Pancreas (tissue), 10 donors: Measurements from ENCODE around the gene MYH9. TPM values are rescaled to one million over a fixed set of nuclear protein-coding genes. Genes with fewer than 3 reads are reported as not detected.

Source experiments
- ATAC-seq, 4 donors: fragments of 200-7000 bp; cut with Tn5 transposase; one replicate each; pipeline versions ENCODE4 v1.8.0 to v1.9.1; 2020; ENCODE audit warnings: mild to moderate bottlenecking in 4 of 4, moderate library complexity in 4 of 4
- DNase-seq, 6 donors: peaks; one replicate each; pipeline ENCODE4 v3.0.0-alpha.2; 2020
- FAIRE-seq: peaks from 2 replicates; lab custom pipeline; 2012; peaks lifted over from hg19 to GRCh38; lab: Jason Lieb, UNC
- H3K27ac ChIP-seq, 4 donors: fragments of 200-600 bp; sonication (generic); 1 replicate in 3 of 4; 2 replicates in 1 of 4; pipeline versions ENCODE4 v1.5.0 to v1.8.0; 2020
- H3K27me3 ChIP-seq, 4 donors: fragments of 200-600 bp; one replicate each; pipeline ENCODE4 v1.8.0; 2021
- H3K36me3 ChIP-seq, 3 donors: fragments of 200-600 bp; sonication (generic) in 1 of 3; one replicate each; pipeline versions ENCODE4 v1.5.0 to v1.8.0; 2020 to 2021
- H3K4me1 ChIP-seq, 3 donors: fragments of 200-600 bp; one replicate each; pipeline ENCODE4 v1.8.0; 2021
- H3K4me3 ChIP-seq, 4 donors: fragments of 200-600 bp; sonication (generic) in 2 of 4; one replicate each; pipeline versions ENCODE4 v1.5.0 to v1.8.0; 2020 to 2021
- H3K9me3 ChIP-seq, 4 donors: fragments of 200-600 bp; one replicate each; pipeline ENCODE4 v1.8.0; 2021
- CTCF ChIP-seq, 4 donors: fragments of 200-600 bp; sonication (generic) in 3 of 4; IDR thresholded peaks; one replicate each; pipeline versions ENCODE4 v1.5.0 to v1.8.0; 2021; ENCODE audit warnings: antibody characterized with exemption in 4 of 4
- WGBS, 2 donors: extraction: QIAGEN DNeasy Blood & Tissue Kit; methylation state at CpG; one replicate each; pipeline ENCODE4 v1.1.7; 2013; 5-methylcytosine and 5-hydroxymethylcytosine counted together
- intact Hi-C, 3 donors: fragments of 100-400 bp; cut with DNase I; formaldehyde crosslinking; loops; one replicate each; pipeline versions ENCODE4 v1.11.1 to v1.14.2; 2022
- polyA plus RNA-seq, 2 donors: library from polyadenylated mRNA; stranded (reverse); fragments of 200-250 nt; gene quantifications; one replicate each; pipeline ENCODE4 v1.2.3, GENCODE V29; 2013
- total RNA-seq, 6 donors: library from RNA; stranded (reverse); fragmentation: NEBNext Ultra II Directional in 4 of 6; extraction: Animal tissue kit (Norgen Biotek cat#: 25700) in 4 of 6; gene quantifications; one replicate each; pipeline versions ENCODE4 v1.2.1 to v1.2.4, GENCODE V29; 2021 to 2023
- donor health status: healthy with polysubstance abuse.
- donor health status: DM: no; HTN: no; CAD: no; lungs with moderate emphysema.
- donor health status: DM: no; HTN: no; CAD: no.
- donor health status: control.
- donor health status: control.
- donor health status: Bipolar disorder and iron deficiency.
- donor health status: DM: yes; HTN: yes; CAD: no.
- donor health status: DM: no; HTN: no; CAD: no.
- donor health status: DM: no; HTN: no; CAD: no.
- donor health status: DM: yes; HTN: yes; CAD: no.

Gene MYH9
- total and polyA plus RNA-seq, 8 donors = 80.9 to 554 (median 376) TPM

DNA sequence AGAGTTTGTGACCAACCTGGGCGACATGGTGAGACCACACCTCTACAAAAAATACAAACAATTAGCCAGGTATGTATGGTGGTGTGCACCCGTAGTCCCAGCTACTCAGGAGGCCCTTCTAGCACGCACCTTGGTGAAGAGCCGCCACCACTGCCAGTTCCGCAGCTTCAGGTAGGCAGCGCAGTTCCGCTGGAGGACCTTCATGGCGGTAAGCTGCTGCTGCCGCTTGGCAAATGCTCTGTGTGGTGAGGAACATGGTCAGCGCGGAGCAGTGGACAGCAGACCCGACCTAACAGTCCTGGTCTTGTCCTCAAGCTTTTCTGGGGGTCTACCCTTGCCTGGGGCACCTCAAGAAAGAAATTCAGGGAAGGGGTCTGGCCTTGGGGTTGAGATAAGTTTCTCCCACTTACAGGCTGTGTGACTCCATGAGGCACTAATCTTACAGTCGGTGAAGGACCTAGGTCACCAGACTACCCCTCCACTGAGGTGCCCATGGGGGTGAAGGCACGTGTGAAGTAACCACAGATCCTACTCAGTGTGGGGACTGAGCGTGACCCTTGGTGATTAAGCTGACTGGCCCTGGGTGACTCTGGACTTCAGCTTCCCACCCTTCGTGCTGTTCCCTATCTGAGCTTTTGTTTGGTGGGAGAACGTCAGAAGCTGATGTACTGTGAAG is 85.2 kb downstream of the MYH9 start:
- FAIRE-seq (no peak), ATAC-seq (no peak), DNase-seq (peak in 1 of 6 donors; percentile 50)
- no peak overlapping the region for H3K27ac ChIP-seq
- H3K27me3 ChIP-seq = no peaks in the 10 kb centered on the region
- no peaks in the 10 kb centered on the region for H3K4me1 ChIP-seq
- no peak overlapping the region for H3K4me3 ChIP-seq
- H3K36me3 ChIP-seq = peaks cover 22 to 100% (median 98%) of the 10 kb centered on the region in 3 donors
- H3K9me3 ChIP-seq = no peaks in the 10 kb centered on the region
- intact Hi-C loops = loop anchor here (5.0 to 10.0 kb wide), 3 partner anchors 165 to 172 kb away; no protein-coding TSS in a partner anchor
- no peak for TF ChIP-seq CTCF (IDR thresholded peaks at IDR 0.05)
- 91 to 92% methylated on average over 17 of the region's 17 CpGs for WGBS, 2 donors

GRCh38 chr22:36301851-36302250 is 85.9 kb downstream of the MYH9 start:
- 84 to 85% methylated on average over 8 of the region's 8 CpGs for WGBS, 2 donors
- H3K27ac ChIP-seq = no peak overlapping the region
- no peak for ATAC-seq

GRCh38 chr22:36301384-36301828 is 86.4 kb downstream of the MYH9 start:
- Histone ChIP-seq H3K9me3 (no peaks in the 10 kb centered on the region), H3K27ac (no peak overlapping the region), H3K36me3 (peaks cover 22 to 100% (median 98%) of the 10 kb centered on the region in 3 donors), H3K4me1 (no peaks in the 10 kb centered on the region), H3K27me3 (no peaks in the 10 kb centered on the region), H3K4me3 (no peak overlapping the region)
- DNase-seq = peak; percentile 55 to 92 (median 82)
- no peak for FAIRE-seq
- intact Hi-C loops = loop anchor here (5.0 to 10.0 kb wide), 3 partner anchors 166 to 173 kb away; no protein-coding TSS in a partner anchor
- TF ChIP-seq CTCF (IDR thresholded peaks at IDR 0.05) = peak; percentile 89 to 96 (median 92)
- WGBS, 2 donors = 27 to 29% methylated on average over 13 of the region's 13 CpGs
- ATAC-seq = peak; percentile 61 to 86 (median 84)

More at GRCh38 chr22:36301851-36302250, 85.9 kb downstream of the MYH9 start:
- H3K4me1 ChIP-seq = no peaks in the 10 kb centered on the region
- FAIRE-seq (no peak), DNase-seq (no peak)
- TF ChIP-seq CTCF (IDR thresholded peaks at IDR 0.05) = no peak
- intact Hi-C loops = loop anchor here (5.0 to 10.0 kb wide), 3 partner anchors 165 to 173 kb away; no protein-coding TSS in a partner anchor
- no peaks in the 10 kb centered on the region for H3K27me3 ChIP-seq
- no peaks in the 10 kb centered on the region for H3K9me3 ChIP-seq
- H3K4me3 ChIP-seq = no peak overlapping the region
- H3K36me3 ChIP-seq = peaks cover 22 to 100% (median 98%) of the 10 kb centered on the region in 3 donors

DNA sequence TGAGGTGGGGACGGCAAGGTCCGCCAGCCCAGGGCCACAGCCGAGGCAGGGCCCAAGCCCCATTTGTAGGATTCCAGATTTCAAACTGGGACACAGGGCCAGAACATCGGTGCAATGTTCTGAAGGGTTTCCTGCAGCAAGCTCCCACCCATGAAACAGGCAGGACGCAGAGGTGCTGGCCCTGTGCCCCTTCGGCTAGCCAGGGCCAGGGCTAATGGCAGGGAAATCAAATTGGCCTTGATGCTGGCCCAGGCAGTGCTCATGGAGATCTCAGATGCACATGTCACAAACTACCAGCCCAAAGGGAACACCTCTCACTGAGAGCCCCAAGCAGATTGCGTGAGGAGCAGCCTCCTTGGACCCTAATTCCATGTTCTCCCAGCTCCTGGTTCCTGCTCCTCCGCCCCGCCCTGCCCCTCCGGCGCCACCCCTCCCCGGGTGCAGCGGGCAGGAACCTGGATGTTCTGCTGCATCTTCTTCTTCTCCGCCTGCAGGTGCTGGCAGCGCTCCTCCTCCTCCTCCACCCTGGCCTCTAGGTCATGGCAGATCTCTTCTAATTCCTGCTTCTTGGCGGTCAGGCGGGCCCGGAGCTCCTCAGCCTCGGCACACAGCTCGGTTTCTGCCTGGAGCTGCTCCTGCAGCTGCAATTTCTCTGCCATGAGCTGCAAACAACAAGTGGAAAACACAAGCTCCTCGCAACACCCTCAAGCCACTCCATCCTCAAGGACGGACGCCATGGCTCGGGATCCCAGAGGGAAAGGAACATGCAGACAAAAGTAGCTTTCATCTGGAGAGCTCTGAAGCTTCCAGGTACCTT is 87.2 kb downstream of the MYH9 start:
- ATAC-seq = no peak
- H3K4me1 ChIP-seq = no peaks in the 10 kb centered on the region
- no peak for FAIRE-seq
- 92 to 95% methylated on average over 24 of the region's 24 CpGs for WGBS, 2 donors
- no peaks in the 10 kb centered on the region for H3K27me3 ChIP-seq
- no peaks in the 10 kb centered on the region for H3K9me3 ChIP-seq
- no peak for TF ChIP-seq CTCF (IDR thresholded peaks at IDR 0.05)
- intact Hi-C loops = loop anchor here (5.0 to 10.0 kb wide), 3 partner anchors 167 to 174 kb away; no protein-coding TSS in a partner anchor
- no peak overlapping the region for H3K4me3 ChIP-seq
- peak in 1 of 6 donors; percentile 50 for DNase-seq
- H3K36me3 ChIP-seq = peaks cover 26 to 100% (median 98%) of the 10 kb centered on the region in 3 donors
- H3K27ac ChIP-seq = no peak overlapping the region
